Measurements from ENCODE around the gene ATXN1.

The ATXN1 gene

DNA sequence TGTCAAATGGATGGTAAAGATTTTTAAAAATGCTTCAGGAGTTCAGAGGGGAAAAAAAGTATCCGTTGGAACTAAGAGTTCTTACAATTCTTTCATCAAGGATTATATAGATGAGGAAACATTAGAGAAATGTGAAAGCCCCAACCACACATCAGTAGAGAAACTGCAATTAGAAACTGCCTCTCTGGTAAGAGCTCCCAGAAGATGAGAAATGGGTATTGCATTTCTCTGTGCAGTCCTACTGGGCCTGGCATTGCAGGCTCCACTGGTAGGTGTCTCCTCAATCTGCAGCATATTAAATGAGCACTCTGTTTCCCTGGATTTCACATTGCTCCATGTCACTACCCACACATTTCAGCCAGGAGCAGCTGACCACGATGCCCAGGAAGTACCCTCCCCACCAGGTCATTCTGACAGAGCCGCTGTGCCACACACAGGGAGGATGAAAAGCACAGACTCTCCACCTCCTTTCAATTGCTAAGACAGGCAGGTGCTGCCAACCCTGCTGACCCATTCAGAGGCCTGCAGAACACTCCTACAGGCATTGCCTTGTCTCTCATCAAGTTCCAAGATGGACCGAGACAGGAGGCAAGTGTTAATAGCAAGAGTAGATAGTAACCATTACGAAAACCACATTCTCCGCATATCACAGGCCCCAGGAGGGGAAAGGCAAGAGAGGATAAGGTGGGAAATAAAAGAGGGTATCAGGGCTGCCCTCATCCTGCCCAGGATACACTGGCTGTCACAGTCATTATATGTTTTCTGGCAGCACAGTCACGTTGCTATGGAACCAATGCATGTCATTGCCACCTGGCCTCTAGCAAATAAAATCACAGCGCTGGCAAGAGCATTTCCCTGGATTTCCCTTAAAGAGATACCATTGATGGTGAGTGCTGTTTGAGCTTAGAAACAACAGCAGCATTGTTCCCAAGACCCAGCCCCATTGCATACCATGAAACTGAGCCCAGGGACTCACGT lies 241.7 kb downstream of the ATXN1 start:
- DNase-seq = no peak

DNA sequence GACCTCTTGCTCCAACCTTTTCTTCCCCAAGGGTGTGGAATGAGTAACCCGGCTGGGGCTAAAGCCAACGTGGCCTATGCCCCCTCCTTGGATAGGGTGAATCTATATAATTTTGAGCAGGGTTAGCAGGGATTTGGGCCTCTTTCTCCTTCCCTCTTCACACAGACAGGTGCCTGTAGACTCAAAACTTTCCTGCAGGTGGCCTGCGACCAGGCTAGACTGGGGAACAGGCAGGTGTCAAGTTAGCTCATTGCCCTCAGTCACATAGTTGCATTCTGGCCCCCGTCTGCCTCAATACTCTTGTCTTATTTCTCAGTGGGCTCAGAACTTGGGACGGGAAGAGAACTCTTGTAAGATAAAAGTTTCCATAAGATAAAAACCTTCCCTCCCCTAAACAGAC lies 243.0 kb downstream of the ATXN1 start:
- no peak for DNase-seq

DNA sequence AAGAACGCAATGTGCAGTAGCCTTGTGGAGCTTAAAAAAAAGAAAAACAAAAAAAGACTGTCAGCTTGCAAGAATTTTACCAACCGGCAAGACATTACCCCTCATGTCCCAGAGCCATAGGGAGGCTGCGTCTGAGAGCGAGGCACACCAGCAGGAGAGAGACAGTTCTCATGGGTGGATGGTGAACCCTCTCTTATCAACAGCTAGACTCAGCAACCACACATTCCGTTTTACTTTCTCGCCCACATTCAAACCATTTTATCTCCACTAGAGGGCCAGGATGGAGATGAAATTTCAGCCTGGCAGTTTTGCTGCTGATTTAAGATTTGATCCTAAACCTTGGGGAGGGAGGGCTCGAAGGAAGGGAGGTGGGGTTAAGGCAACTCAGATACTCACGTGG lies 247.0 kb downstream of the ATXN1 start:
- peak; percentile 44 to 69 for DNase-seq

DNA sequence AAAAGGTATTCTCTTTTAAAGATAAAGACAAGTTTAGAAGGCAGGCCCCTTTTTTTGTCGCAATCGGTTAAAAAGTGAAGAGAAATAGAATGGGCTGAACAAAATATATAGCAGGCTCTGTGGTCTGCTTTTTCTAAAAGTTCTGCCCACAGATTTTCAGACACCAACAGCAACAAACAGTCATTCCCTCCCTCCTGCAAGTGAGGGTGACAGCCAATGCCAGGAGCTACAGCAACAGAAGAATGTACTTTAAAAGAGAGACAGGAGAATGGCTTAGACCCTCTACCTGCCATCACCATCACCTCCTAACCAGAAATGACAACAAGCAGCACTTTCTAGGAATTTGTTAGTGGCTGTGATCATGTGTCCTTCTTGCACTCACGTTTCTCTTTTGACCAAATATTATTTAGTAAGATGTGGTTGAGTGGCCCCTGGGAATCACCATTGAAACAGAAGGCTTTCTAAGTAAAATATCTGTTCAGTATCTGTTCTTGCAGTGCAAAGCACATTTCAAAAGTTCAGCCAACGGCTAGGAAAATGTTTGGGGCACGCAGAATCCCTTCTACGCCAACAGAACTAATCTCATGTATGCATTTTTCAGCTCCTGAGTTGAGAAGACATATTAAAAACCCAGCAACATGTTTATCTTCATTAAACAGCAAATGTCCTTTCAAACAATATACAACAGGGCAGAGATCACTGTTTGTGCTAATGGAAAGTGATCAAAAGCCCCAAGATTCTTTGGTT lies 248.5 kb downstream of the ATXN1 start:
- DNase-seq = peak in 1 of 2 donors; percentile 18

- DNase-seq = peak; percentile 59 to 60
Measured at GRCh38 chr6:16511723-16512489, 249.4 kb downstream of the ATXN1 start.

DNA sequence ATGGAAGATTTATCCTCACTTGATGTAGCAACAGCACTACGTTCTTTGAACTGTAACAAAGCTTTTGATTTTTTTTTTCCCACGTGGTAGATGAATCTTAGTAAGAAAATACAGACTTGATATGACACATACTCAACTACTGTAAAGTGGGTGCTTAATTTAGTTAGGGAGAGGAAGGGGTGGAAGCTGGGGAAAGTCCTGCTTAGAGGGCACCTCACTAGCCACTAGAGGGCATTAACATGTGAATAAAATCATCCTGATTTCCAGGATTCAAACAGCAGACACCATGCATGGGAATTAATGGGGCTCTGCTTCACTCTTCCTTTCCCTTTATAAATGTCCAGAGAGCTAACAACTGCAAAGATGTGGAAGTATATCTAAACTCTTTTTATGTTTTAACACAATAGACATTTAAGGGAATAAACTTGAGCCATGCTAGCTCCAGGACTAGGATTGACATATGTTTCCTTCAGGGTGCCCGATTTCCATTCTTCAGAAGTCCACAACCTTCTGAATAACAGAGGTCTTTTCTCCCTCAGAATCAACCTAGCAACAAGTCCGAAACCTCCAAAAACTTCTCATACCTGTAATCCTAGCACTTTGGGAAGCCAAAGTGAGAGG lies 250.1 kb downstream of the ATXN1 start:
- peak in 1 of 2 donors; percentile 59 for DNase-seq

GRCh38 chr6:16510245-16510644 lies 251.0 kb downstream of the ATXN1 start:
- no peak for DNase-seq

GRCh38 chr6:16508959-16509358 lies 252.3 kb downstream of the ATXN1 start:
- no peak for DNase-seq

DNA sequence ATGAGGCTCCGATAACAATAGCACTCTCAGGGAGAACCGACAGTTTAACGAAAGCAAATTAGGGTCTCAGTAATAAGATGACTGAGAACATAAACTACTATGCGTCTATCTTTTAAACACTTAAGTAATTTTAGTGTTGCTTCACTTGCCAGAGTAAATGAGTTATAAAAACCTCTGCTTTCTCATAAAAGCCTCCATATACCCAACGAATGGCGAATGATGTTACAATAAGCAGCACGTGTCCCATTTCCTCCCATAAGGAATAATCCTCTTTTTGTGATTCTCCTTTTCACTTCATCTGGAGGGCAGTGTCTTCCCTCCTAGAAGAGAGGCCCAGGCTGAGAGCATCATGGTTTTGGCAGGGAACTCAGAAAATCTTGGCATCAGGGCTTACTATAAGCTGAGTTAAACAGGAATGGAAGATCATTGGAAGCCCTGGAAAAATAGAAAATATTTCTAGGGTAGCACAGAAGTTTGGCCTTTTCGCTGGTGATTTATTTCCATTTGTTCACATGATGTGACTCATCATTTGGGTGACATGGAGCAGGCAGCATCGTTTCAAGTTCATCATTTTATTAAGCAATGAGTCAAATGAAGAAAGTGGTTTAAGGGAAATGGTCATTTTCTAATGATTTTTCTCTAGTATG lies 255.4 kb downstream of the ATXN1 start:
- DNase-seq = no peak

DNA sequence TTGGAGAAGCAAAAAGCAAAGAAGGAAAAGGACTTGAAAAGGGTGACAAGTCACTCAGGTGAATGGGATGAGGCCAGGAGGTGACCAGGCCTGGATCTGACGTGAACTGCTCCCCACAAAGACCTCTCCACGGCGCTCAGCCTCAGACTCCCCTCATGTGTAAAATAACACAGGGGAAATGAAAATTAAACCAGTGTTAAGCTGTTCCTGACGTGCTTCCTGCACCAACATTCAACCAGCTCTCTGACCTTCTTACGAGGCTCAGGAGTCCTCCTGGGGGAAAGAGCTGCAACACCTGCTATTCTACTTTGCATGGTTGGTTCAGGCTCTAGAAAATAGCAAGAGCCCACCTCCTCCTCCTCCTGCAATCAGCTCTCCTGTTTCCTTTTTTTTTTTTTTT lies 256.7 kb downstream of the ATXN1 start:
- no peak for DNase-seq

DNA sequence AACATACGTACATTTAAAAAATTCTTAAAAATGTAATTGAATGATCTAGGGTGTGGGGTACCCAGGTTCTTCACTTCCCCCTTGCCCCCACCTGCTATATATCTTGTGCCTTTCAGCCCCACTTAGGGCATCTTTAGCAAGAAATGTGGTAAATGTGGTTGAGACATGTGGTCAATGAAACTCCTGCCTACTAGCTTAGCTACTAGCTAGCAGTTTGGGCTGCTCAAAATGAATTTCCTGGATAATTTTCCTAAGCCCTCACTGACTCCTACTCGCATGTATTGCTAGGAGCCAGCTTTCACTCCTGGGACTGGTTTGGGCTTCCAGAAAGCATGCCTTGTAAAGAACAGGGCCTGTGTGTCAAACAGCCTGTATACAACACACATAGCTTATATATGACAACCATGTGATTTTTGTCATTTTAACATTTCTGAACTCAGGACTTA lies 257.3 kb downstream of the ATXN1 start:
- DNase-seq = peak in 1 of 2 donors; percentile 54

GRCh38 chr6:16503241-16503775 lies 258.0 kb downstream of the ATXN1 start:
- no peak for DNase-seq

DNA sequence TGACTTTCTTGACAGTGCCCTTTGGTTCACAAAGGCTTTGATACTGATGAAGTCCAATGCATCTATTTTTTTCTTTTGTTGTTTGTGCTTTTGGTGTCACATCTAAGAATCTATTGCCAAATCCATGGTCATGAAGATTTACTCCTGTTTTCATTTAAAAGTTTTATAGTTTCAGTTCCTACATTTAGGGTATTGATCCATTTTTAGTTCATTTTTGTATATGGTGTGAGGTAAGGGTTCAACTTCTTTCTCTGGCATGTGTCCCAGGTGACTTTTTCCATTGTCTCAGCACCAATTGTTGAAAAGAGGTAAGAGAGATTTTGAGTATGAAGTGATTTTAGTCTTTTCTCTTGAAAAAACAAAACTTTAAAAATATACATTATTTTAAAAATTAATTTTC lies 262.3 kb downstream of the ATXN1 start:
- no peak for DNase-seq

GRCh38 chr6:16498237-16498636 lies 263.0 kb downstream of the ATXN1 start:
- DNase-seq = no peak

DNA sequence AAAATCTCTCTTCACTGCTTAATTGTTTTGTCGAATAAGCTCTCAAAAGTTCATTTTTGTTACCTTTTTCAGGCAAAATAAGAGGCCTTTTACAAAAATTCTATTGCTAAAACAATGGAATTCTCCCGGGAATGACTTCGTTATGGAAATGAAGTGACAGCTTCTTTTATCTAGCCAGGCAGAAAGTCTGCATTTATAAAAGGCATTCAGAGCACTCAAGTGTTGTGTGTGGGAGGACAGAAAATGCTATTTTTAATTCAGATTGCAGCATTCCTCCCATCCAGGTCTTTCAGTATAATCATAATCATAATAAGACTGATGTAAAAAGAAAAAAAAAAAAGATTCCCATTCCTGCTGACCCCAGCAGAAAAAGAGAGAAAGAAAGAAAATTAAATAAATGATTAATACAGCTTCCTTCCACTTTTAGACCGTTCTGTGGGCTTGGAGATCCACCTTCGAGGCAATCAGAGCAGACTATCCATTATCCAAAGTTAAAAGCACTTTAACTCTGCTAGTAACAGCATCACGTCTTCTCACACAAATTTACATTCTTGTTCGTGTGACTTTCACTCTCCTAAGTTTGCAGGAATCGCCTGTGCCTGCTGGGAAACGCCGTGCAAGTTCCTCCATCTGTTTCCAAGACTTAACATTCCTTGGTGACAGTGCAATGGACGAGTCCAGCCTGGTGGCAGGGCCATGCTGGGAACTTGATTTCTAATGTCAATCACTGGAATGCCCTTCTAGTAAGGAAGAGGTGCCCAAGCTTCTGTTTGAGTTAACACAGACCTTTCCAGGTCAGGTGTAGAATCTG lies 264.1 kb downstream of the ATXN1 start:
- no peak for DNase-seq

DNA sequence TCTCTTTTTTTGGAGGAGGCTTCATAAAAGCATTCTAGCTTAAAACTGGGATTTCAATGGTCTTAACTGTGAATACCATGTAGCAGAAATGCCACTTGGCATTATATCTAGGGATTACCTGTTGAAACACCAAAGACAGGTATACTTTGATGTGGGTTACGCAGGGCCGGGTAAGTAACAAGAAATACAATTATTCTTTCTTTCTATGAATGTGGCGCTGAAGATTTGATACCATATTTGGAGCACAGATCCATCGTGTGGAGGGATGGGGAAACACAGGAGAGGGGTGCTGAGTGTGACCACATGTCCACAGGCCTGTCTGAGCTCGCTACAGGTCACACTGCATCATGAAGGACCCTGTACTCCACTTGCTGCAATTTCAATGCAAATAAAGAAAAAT lies 265.1 kb downstream of the ATXN1 start:
- no peak for DNase-seq

DNA sequence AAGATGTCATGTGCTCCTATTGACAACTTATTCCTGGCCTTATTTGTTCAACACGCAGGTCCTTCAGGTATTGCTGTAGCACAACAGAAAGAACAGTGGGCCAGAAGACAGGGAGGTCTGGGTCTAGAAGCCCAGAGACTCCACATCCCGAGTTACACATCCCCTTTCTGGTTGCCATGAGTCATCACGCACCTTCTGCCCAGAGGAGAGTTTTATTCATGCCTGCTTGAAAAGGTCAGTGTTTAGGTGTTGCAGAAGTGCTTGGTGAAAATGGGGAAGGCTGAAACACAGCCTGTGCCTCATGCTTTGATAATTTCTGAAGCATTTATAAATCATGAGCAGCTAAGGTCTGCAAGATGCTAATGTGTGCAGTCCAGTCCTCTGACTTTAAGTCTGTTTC lies 266.5 kb downstream of the ATXN1 start:
- DNase-seq = no peak

DNA sequence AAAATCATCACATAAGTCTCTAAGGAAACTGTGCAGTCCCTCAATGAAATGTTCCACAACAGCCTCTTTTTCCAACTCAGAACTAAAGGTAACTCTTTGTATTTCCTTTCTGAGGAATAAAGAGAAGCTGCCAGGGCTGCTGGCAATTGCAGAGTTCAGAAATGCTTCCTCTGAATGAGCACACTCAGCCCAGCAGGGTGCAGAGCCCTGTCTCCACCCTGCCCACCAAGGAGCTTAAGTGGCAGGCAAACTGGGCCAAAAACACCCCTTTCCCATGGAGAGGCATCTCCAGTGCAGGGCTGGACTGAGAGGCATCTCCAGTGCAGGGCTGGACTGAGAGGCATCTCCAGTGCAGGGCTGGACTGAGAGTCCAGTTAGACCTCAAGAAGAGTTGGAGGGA lies 267.5 kb downstream of the ATXN1 start:
- no peak for DNase-seq

- no peak for DNase-seq
Measured at GRCh38 chr6:16493112-16493511, 268.1 kb downstream of the ATXN1 start.

- no peak for DNase-seq
Measured at GRCh38 chr6:16491666-16492313, 269.5 kb downstream of the ATXN1 start.

All from CD4-positive, alpha-beta T cell treated with Interleukin-4 for 1 hour (primary cell).